Measurements from ENCODE around the gene CRY2.

The CRY2 gene

GRCh38 chr11:45881708-45882368, 34.6 kb downstream of the CRY2 start:
- no CpG with 5 or more reads among the region's 6 CpGs for WGBS, 2 donors (ENCODE audit: extremely low coverage in 2 of 2, insufficient read length in 2 of 2, insufficient replicate concordance in 1 of 2)
- H2BK12ac ChIP-seq (ENCODE audit: low read length) = no peak overlapping the region

DNA sequence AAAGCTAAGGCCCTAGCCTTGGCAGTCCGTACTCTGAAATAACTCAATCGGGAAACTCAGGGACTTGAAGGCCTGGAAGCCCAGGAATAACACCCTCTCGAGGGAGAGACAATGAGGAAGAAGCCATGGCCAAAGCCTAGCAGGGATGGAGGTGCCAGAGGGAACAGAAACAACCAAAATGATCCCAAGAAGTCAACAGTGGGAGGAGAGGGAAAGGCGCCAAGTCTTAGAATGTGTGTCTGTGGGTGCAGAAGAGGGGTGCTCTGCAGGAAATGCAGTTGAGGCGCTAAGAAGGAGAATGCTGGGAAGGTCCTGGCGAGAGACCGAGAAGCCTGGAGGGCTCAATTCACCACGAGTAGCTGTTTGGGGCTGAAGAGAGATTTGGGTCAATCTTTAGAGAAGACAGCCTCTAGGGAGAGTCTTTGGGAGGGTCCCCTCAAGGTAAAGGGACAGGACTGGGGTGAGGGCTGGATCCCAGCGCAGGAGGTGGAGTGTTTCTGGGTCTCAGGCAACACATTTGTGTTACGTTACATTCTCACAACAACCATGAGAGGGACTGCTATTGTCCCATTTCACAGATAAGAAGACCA, 37.4 kb downstream of the CRY2 start:
- H3K14ac ChIP-seq (ENCODE audit: low read length) = no peak overlapping the region
- H2BK12ac ChIP-seq (ENCODE audit: low read length) = no peak overlapping the region
- no CpG with 5 or more reads among the region's 10 CpGs for WGBS, 2 donors (ENCODE audit: extremely low coverage in 2 of 2, insufficient read length in 2 of 2, insufficient replicate concordance in 1 of 2)
- H3K27ac ChIP-seq (replicated peaks; ENCODE audit: low read length) = no peak overlapping the region
- peak overlapping the region in 1 of 2 donors; percentile 57 for H3K4me3 ChIP-seq (ENCODE audit: low read length in 2 of 2)
- H3K36me3 ChIP-seq (replicated peaks in 1 of 2; ENCODE audit: control insufficient read depth in 2 of 2, insufficient read depth in 2 of 2, low read length in 2 of 2) = peaks cover 5 to 22% of the 10 kb centered on the region in 2 donors
- no peak overlapping the region for H2BK120ac ChIP-seq (ENCODE audit: low read depth, low read length)
- no peaks in the 10 kb centered on the region for H3K9me3 ChIP-seq (replicated peaks in 1 of 2; ENCODE audit: control insufficient read depth in 2 of 2, insufficient read depth in 1 of 2, low read depth in 1 of 2, low read length in 2 of 2)
- H3K23ac ChIP-seq (ENCODE audit: low read depth, low read length, poor library complexity) = no peak overlapping the region
- H3K4ac ChIP-seq (ENCODE audit: low read length) = no peak overlapping the region
- H4K91ac ChIP-seq (ENCODE audit: low read depth, low read length, poor library complexity) = no peak overlapping the region
- no peak overlapping the region for H2AK5ac ChIP-seq (ENCODE audit: low read depth, low read length)
- H3K4me2 ChIP-seq (ENCODE audit: insufficient read depth, low read length, poor library complexity, severe bottlenecking) = no peak overlapping the region
- H2BK15ac ChIP-seq (ENCODE audit: low read length) = no peak overlapping the region
- H3K18ac ChIP-seq (ENCODE audit: low read length) = no peak overlapping the region
- no peak overlapping the region for H4K8ac ChIP-seq (ENCODE audit: low read depth, low read length)
- no peak overlapping the region for H2AFZ ChIP-seq (ENCODE audit: low read length)
- H2BK5ac ChIP-seq (ENCODE audit: low read length) = no peak overlapping the region
- H3K4me1 ChIP-seq (ENCODE audit: control insufficient read depth in 2 of 2, insufficient read depth in 1 of 2, low read depth in 1 of 2, low read length in 2 of 2) = peaks cover 7% of the 10 kb centered on the region in 2 donors
- peaks cover 0 to 29% (median 13%) of the 10 kb centered on the region in 3 experiments for H3K27me3 ChIP-seq (ENCODE audit: control insufficient read depth in 3 of 3, insufficient read depth in 3 of 3, low read depth in 1 of 3, low read length in 3 of 3)
- no peak for DNase-seq (ENCODE audit: low spot score)
- no peak overlapping the region for H3K9ac ChIP-seq (ENCODE audit: low read depth, low read length, poor library complexity)
- no peaks in the 10 kb centered on the region for H3K79me1 ChIP-seq (ENCODE audit: low read depth, low read length)

More at GRCh38 chr11:45881708-45882368, 34.6 kb downstream of the CRY2 start:
- Histone ChIP-seq H2BK120ac (ENCODE audit: low read depth, low read length) (no peak overlapping the region), H3K36me3 (replicated peaks in 1 of 2; ENCODE audit: control insufficient read depth in 2 of 2, insufficient read depth in 2 of 2, low read length in 2 of 2) (peaks cover 5 to 34% of the 10 kb centered on the region in 2 donors), H4K8ac (ENCODE audit: low read depth, low read length) (no peak overlapping the region), H3K18ac (ENCODE audit: low read length) (no peak overlapping the region), H3K4me3 (ENCODE audit: low read length in 2 of 2) (no peak overlapping the region), H3K9ac (ENCODE audit: low read depth, low read length, poor library complexity) (no peak overlapping the region), H3K9me3 (replicated peaks in 1 of 2; ENCODE audit: control insufficient read depth in 2 of 2, insufficient read depth in 1 of 2, low read depth in 1 of 2, low read length in 2 of 2) (no peaks in the 10 kb centered on the region), H2AK5ac (ENCODE audit: low read depth, low read length) (no peak overlapping the region), H4K91ac (ENCODE audit: low read depth, low read length, poor library complexity) (no peak overlapping the region), H3K27ac (replicated peaks; ENCODE audit: low read length) (no peak overlapping the region), H3K4me2 (ENCODE audit: insufficient read depth, low read length, poor library complexity, severe bottlenecking) (no peak overlapping the region), H3K23ac (ENCODE audit: low read depth, low read length, poor library complexity) (no peak overlapping the region), H3K4ac (ENCODE audit: low read length) (no peak overlapping the region), H3K79me1 (ENCODE audit: low read depth, low read length) (no peaks in the 10 kb centered on the region), H3K4me1 (ENCODE audit: control insufficient read depth in 2 of 2, insufficient read depth in 1 of 2, low read depth in 1 of 2, low read length in 2 of 2) (peaks cover 7 to 10% of the 10 kb centered on the region in 2 donors), H3K14ac (ENCODE audit: low read length) (no peak overlapping the region), H2BK15ac (ENCODE audit: low read length) (no peak overlapping the region), H3K27me3 (ENCODE audit: control insufficient read depth in 3 of 3, insufficient read depth in 3 of 3, low read depth in 1 of 3, low read length in 3 of 3) (peaks cover 0 to 11% (median 9%) of the 10 kb centered on the region in 3 experiments), H2BK5ac (ENCODE audit: low read length) (no peak overlapping the region), H2AFZ (ENCODE audit: low read length) (no peak overlapping the region)
- no peak for DNase-seq (ENCODE audit: low spot score)

- Histone ChIP-seq H2AK5ac (ENCODE audit: low read depth, low read length) (peak within 1 kb of the TSS; percentile 40), H3K4ac (ENCODE audit: low read length) (no peak within 1 kb of the TSS), H4K8ac (ENCODE audit: low read depth, low read length) (no peak within 1 kb of the TSS), H3K14ac (ENCODE audit: low read length) (no peak within 1 kb of the TSS), H3K79me1 (ENCODE audit: low read depth, low read length) (no peaks in the 10 kb centered on the region), H3K4me3 (ENCODE audit: low read length in 2 of 2) (peak within 1 kb of the TSS; percentile 57 to 79), H2AFZ (ENCODE audit: low read length) (peak within 1 kb of the TSS; percentile 93), H3K18ac (ENCODE audit: low read length) (peak within 1 kb of the TSS; percentile 78), H3K23ac (ENCODE audit: low read depth, low read length, poor library complexity) (peak within 1 kb of the TSS; percentile 51), H2BK15ac (ENCODE audit: low read length) (no peak within 1 kb of the TSS), H3K4me1 (ENCODE audit: control insufficient read depth in 2 of 2, insufficient read depth in 1 of 2, low read depth in 1 of 2, low read length in 2 of 2) (peaks cover 7% of the 10 kb centered on the region in 2 donors), H3K36me3 (replicated peaks in 1 of 2; ENCODE audit: control insufficient read depth in 2 of 2, insufficient read depth in 2 of 2, low read length in 2 of 2) (peaks cover 5 to 17% of the 10 kb centered on the region in 2 donors), H3K9me3 (replicated peaks in 1 of 2; ENCODE audit: control insufficient read depth in 2 of 2, insufficient read depth in 1 of 2, low read depth in 1 of 2, low read length in 2 of 2) (no peaks in the 10 kb centered on the region), H2BK120ac (ENCODE audit: low read depth, low read length) (no peak within 1 kb of the TSS), H3K9ac (ENCODE audit: low read depth, low read length, poor library complexity) (peak within 1 kb of the TSS; percentile 61), H3K4me2 (ENCODE audit: insufficient read depth, low read length, poor library complexity, severe bottlenecking) (peak within 1 kb of the TSS; percentile 88), H2BK5ac (ENCODE audit: low read length) (no peak within 1 kb of the TSS), H3K27me3 (ENCODE audit: control insufficient read depth in 3 of 3, insufficient read depth in 3 of 3, low read depth in 1 of 3, low read length in 3 of 3) (peaks cover 0 to 35% (median 13%) of the 10 kb centered on the region in 3 experiments), H2BK12ac (ENCODE audit: low read length) (no peak within 1 kb of the TSS), H3K27ac (replicated peaks; ENCODE audit: low read length) (no peak within 1 kb of the TSS), H4K91ac (ENCODE audit: low read depth, low read length, poor library complexity) (no peak within 1 kb of the TSS)
- DNase-seq (ENCODE audit: low spot score) = peak; percentile 71
- no CpG with 5 or more reads among the region's 73 CpGs for WGBS, 2 donors (ENCODE audit: extremely low coverage in 2 of 2, insufficient read length in 2 of 2, insufficient replicate concordance in 1 of 2)
Measured at GRCh38 chr11:45885274-45885920, 38.1 kb downstream of the CRY2 start, which contains the start of gene MAPK8IP1. Gene MAPK8IP1, plus strand, starts transcription at chr11:45885651. Its CDS starts 170 bp downstream, at chr11:45885821.
